Activated CD4-positive, alpha-beta memory T cell treated with anti-CD3 and anti-CD28 coated beads for 36 hours (primary cell): ENCODE data around the gene EIF4G3. TPM values are rescaled to one million over a fixed set of nuclear protein-coding genes. Genes with fewer than 3 reads are reported as not detected.

Source experiments
- CTCF ChIA-PET: fragments of 350-600 bp; sonication (Branson Sonifier 250); formaldehyde crosslinking; loops from one replicate; lab custom pipeline; 2021; ENCODE audit warnings: antibody characterized with exemption, inconsistent platforms; lab: Charles Lee
- POLR2A ChIA-PET: fragments of 350-600 bp; sonication (Branson Sonifier 250); formaldehyde crosslinking; loops from one replicate; lab custom pipeline; 2021; ENCODE audit warnings: antibody characterized with exemption; lab: Charles Lee
- DNase-seq: peaks from one replicate; pipeline ENCODE4 v3.0.0-alpha.2; 2020
- H3K27ac Mint-ChIP-seq: one replicate; pipeline ENCODE4 v1.8.0; 2021; ENCODE audit warnings: mixed read lengths
- H3K27me3 Mint-ChIP-seq: one replicate; pipeline ENCODE4 v1.8.0; 2021; ENCODE audit warnings: mixed read lengths
- H3K36me3 Mint-ChIP-seq: one replicate; pipeline ENCODE4 v1.8.0; 2021; ENCODE audit warnings: mixed read lengths
- H3K4me1 Mint-ChIP-seq: one replicate; pipeline ENCODE4 v1.8.0; 2021; ENCODE audit warnings: low read depth, mixed read lengths
- H3K4me3 Mint-ChIP-seq: one replicate; pipeline ENCODE4 v1.8.0; 2021; ENCODE audit warnings: mild to moderate bottlenecking, mixed read lengths
- H3K9me3 Mint-ChIP-seq: one replicate; pipeline ENCODE4 v1.8.0; 2021; ENCODE audit warnings: mixed read lengths
- intact Hi-C: fragments of 100-400 bp; cut with micrococcal nuclease; formaldehyde crosslinking; loops from one replicate; pipeline ENCODE4 v1.15.1; 2023
- total RNA-seq, 2 experiments: library from RNA; stranded (reverse); gene quantifications; one replicate each; pipeline ENCODE4 v1.2.3, GENCODE V29; 2021

Gene EIF4G3
- total RNA-seq, 2 experiments from 2014 or later = 39.9 to 42.7 TPM

DNA sequence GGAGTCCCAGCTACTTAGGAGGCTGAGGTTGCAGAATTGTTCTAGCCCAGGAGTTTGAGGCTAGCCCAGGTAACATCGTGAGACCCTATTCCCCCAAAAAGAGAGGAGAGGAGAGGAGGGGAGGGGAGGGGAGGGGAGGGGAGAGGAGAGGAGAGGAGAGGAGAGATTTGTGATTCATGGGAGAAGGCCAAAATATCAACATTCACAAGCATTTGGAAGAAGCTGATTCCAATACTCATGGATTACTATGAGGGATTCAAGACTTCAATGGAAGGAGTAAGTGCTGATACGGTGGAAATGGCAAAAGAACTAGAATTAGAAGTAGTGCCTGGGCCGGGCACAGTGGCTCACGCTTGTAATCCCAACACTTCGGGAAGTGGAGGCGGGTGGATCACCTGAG lies 187.8 kb downstream of the EIF4G3 start:
- Mint-ChIP-seq H3K27me3 (no peaks in the 10 kb centered on the region), H3K4me3 (no peak overlapping the region), H3K4me1 (peaks cover 24% of the 10 kb centered on the region), H3K27ac (no peak overlapping the region), H3K9me3 (no peaks in the 10 kb centered on the region), H3K36me3 (no peaks in the 10 kb centered on the region)
- ChIA-PET POLR2A (no interaction called here), CTCF (interaction anchor here (3.9 kb wide), 1 partner anchor 206 kb away, joined by 13 read pairs; no protein-coding TSS in a partner anchor)
- intact Hi-C loops = loop anchor here (10.0 kb wide), 1 partner anchor 206 kb away; no protein-coding TSS in a partner anchor
- no peak for DNase-seq

DNA sequence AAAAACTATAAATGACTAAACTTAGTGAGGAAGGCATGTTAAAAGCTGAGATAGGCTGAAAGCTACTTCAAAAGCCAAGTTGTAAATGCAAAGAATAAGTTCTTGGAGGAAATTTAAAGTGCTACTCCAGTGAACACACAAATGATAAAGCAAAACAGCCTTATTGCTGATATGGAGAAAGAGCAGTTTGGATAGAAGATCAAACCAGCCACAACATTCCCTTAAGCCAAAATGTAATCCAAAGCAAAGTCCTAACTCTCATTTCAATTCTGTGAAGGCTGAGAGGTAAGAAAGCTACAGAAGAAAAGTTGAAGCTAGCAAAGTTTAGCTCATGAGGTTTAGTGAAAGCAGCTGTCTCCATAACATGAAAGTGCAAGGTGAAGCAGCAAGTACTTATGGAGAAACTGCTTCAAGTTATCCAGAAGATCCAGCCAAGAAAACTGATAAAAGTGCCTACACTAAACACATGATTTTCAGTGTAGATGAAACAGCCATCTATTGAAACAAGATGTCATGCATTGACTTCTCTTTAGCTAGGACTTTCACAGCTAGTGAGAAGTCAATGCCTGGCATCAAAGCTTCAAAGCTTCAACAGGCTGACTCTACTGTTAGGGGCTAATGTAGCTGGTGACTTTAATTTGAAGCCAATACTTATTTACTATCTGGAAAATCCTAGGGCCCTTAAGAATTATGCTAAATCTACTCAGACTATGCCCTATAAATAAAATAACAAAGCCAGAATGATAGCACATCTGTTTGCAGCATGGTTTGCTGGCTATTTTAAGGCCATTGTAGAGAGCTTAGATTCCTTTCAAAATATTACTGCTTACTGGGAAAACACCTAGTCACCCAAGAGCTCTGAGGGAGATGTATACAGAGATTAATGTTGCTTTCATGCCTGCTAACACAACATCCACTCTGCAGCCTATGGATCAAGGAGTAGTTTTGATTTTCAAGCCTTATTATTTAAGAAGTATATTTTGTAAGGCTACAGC lies 188.6 kb downstream of the EIF4G3 start:
- Mint-ChIP-seq H3K27ac (no peak overlapping the region), H3K9me3 (no peaks in the 10 kb centered on the region), H3K27me3 (no peaks in the 10 kb centered on the region), H3K4me1 (peaks cover 17% of the 10 kb centered on the region), H3K36me3 (no peaks in the 10 kb centered on the region), H3K4me3 (no peak overlapping the region)
- intact Hi-C loops = loop anchor here (10.0 kb wide), 1 partner anchor 207 kb away; no protein-coding TSS in a partner anchor
- CTCF ChIA-PET = interaction anchor here (3.9 kb wide), 1 partner anchor 207 kb away, joined by 13 read pairs; no protein-coding TSS in a partner anchor
- POLR2A ChIA-PET = interaction anchor here (0.6 kb wide), 1 partner anchor 414 kb away, joined by 3 read pairs; no protein-coding TSS in a partner anchor
- no peak for DNase-seq

GRCh38 chr1:20983297-20983889 lies 193.3 kb downstream of the EIF4G3 start:
- ChIA-PET CTCF (interaction anchor here (1.0 to 2.3 kb wide), 2 partner anchors 212 kb away, joined by 6 to 13 read pairs; no protein-coding TSS in a partner anchor), POLR2A (no interaction called here)
- H3K27ac Mint-ChIP-seq = no peak overlapping the region
- H3K36me3 Mint-ChIP-seq = no peaks in the 10 kb centered on the region
- H3K9me3 Mint-ChIP-seq = no peaks in the 10 kb centered on the region
- intact Hi-C loops = loop anchor here (10.0 kb wide), 1 partner anchor 211 kb away; no protein-coding TSS in a partner anchor
- no peak overlapping the region for H3K4me3 Mint-ChIP-seq
- no peak for DNase-seq
- H3K4me1 Mint-ChIP-seq = no peaks in the 10 kb centered on the region
- H3K27me3 Mint-ChIP-seq = no peaks in the 10 kb centered on the region

- Mint-ChIP-seq H3K27me3 (no peaks in the 10 kb centered on the region), H3K4me1 (no peaks in the 10 kb centered on the region), H3K27ac (no peak overlapping the region), H3K36me3 (no peaks in the 10 kb centered on the region), H3K4me3 (no peak overlapping the region), H3K9me3 (no peaks in the 10 kb centered on the region)
- no peak for DNase-seq
- ChIA-PET CTCF (interaction anchor here (1.0 to 2.3 kb wide), 3 partner anchors 209 to 214 kb away, joined by 4 to 13 read pairs (median 4); no protein-coding TSS in a partner anchor), POLR2A (no interaction called here)
- intact Hi-C loops = loop anchor here (10.0 kb wide), 1 partner anchor 212 kb away; no protein-coding TSS in a partner anchor
Observed at GRCh38 chr1:20982316-20982715, 194.4 kb downstream of the EIF4G3 start.

GRCh38 chr1:20981915-20982314 lies 194.8 kb downstream of the EIF4G3 start:
- Mint-ChIP-seq H3K27me3 (no peaks in the 10 kb centered on the region), H3K36me3 (no peaks in the 10 kb centered on the region), H3K4me1 (no peaks in the 10 kb centered on the region), H3K27ac (no peak overlapping the region), H3K9me3 (no peaks in the 10 kb centered on the region), H3K4me3 (no peak overlapping the region)
- DNase-seq = no peak
- intact Hi-C loops = loop anchor here (10.0 kb wide), 1 partner anchor 213 kb away; no protein-coding TSS in a partner anchor
- CTCF ChIA-PET = interaction anchor here (1.0 to 2.3 kb wide), 3 partner anchors 210 to 215 kb away, joined by 4 to 13 read pairs (median 4); no protein-coding TSS in a partner anchor
- POLR2A ChIA-PET = no interaction called here

DNA sequence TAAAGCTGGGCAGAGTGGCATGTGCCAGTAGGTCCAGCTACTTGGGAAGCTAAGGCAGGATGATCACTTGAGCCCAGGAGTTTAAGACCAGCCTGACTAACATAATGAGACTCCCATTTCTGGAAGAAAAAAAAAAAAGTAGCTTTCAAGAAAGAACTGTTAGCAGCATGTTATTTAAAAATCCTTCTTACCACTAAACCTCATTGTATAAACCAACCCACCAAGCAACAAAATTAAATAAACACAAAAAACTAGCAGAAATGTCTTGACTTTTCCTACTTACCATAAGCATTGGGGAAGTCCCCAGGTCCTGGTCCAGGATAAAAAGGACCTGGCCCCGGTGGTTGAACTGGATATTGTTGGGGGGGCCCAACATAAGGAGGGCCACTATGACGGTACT lies 196.6 kb downstream of the EIF4G3 start:
- Mint-ChIP-seq H3K9me3 (no peaks in the 10 kb centered on the region), H3K27ac (no peak overlapping the region), H3K4me1 (no peaks in the 10 kb centered on the region), H3K27me3 (no peaks in the 10 kb centered on the region), H3K4me3 (no peak overlapping the region), H3K36me3 (no peaks in the 10 kb centered on the region)
- no peak for DNase-seq
- CTCF ChIA-PET = interaction anchor here (1.4 kb wide), 1 partner anchor 215 kb away, joined by 8 read pairs; no protein-coding TSS in a partner anchor
- POLR2A ChIA-PET = no interaction called here
- intact Hi-C loops = loop anchor here (10.0 kb wide), 1 partner anchor 215 kb away; no protein-coding TSS in a partner anchor

DNA sequence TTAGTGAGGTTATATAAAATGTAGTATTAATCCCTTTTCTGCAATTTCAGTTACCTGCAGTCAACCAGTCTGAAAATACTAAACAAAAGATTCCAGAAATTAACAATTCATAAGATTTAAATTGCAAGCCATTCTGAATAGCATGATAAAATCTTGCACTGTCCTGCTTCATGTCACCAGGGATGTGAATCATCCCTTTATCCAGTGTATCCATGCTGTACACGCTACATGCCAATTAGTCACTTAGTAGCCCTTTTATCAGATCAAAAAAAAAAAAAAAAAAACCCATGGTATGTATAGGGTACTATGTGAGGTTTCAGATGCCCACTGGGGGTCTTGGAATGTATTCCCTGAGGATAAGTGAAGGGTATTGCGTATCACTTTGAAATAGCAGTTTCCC lies 198.3 kb downstream of the EIF4G3 start:
- no peaks in the 10 kb centered on the region for H3K9me3 Mint-ChIP-seq
- ChIA-PET CTCF (no interaction called here), POLR2A (no interaction called here)
- H3K27me3 Mint-ChIP-seq = no peaks in the 10 kb centered on the region
- intact Hi-C loops = no loop called here
- H3K4me1 Mint-ChIP-seq = peaks cover 6% of the 10 kb centered on the region
- H3K27ac Mint-ChIP-seq = no peak overlapping the region
- no peak overlapping the region for H3K4me3 Mint-ChIP-seq
- no peaks in the 10 kb centered on the region for H3K36me3 Mint-ChIP-seq
- no peak for DNase-seq

DNA sequence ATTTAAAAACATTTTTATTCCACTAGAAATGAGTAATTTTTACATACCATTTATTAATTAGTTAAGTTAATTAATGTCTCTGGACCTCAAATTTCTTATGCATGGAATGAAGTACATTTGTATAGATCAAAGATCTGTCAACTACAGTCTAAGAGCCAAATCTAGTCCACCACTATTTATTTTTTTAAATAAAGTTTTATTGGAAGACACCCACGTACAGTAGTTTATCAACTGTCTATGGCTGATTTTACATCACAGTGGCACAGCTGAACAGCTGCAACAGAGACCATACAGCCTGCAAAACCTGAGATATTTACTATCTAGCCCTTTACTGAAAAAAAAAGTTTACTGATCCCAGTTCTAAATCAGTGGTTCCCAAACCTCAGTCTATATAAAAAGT lies 201.0 kb downstream of the EIF4G3 start:
- no peak overlapping the region for H3K27ac Mint-ChIP-seq
- H3K4me1 Mint-ChIP-seq = peaks cover 6% of the 10 kb centered on the region
- H3K27me3 Mint-ChIP-seq = no peaks in the 10 kb centered on the region
- DNase-seq = no peak
- H3K4me3 Mint-ChIP-seq = no peak overlapping the region
- ChIA-PET POLR2A (no interaction called here), CTCF (interaction anchor here (0.6 to 1.1 kb wide), 2 partner anchors 219 to 276 kb away, joined by 3 read pairs; no protein-coding TSS in a partner anchor)
- intact Hi-C loops = loop anchor here (1.0 kb wide), 1 partner anchor 43 kb away; no protein-coding TSS in a partner anchor
- no peaks in the 10 kb centered on the region for H3K9me3 Mint-ChIP-seq
- H3K36me3 Mint-ChIP-seq = peaks cover 8% of the 10 kb centered on the region

DNA sequence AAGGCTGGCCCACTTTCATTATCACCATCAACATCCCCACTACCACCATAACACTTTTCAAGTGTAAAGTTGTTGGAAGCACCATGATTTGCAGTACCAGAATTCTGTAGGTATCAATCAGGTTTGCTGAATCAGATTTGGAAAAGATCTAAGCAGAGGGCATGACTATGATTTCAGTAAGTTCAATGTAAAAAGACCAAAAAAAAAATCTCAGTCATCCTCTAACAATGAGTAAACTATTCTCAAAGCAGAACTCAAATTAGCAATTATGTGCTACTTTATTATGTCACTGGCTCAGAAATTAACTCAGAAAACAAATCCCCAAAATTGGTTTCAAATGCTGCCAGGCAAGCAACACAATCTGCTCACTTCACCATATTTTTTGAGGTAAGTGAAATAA lies 201.7 kb downstream of the EIF4G3 start:
- Mint-ChIP-seq H3K27me3 (no peaks in the 10 kb centered on the region), H3K36me3 (peaks cover 9% of the 10 kb centered on the region), H3K4me3 (no peak overlapping the region), H3K4me1 (peaks cover 6% of the 10 kb centered on the region), H3K9me3 (no peaks in the 10 kb centered on the region), H3K27ac (no peak overlapping the region)
- CTCF ChIA-PET = interaction anchor here (0.6 to 1.1 kb wide), 2 partner anchors 220 to 275 kb away, joined by 3 read pairs; no protein-coding TSS in a partner anchor
- DNase-seq = no peak
- POLR2A ChIA-PET = no interaction called here
- intact Hi-C loops = loop anchor here (1.0 kb wide), 1 partner anchor 43 kb away; no protein-coding TSS in a partner anchor

DNA sequence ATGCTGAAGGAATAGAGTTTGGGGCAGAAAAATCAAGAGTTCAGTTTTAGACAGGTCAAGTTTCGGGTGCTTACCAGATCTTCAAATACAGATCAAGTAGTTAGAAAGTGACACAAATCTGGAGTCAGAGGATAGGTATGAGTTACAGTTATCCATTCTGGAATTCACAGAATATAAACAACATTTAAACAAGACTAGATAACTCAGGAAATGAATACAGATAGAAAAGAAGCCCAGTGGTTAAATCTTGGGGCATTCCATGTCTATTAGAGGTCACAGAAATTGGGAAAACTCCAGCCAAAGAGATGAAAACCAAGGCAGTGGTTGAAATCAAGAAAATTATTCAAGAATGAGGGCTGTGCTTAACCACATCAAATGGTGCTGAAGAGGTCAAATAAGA lies 202.6 kb downstream of the EIF4G3 start:
- DNase-seq = no peak
- Mint-ChIP-seq H3K9me3 (no peaks in the 10 kb centered on the region), H3K27me3 (no peaks in the 10 kb centered on the region), H3K4me3 (no peak overlapping the region), H3K27ac (no peak overlapping the region), H3K36me3 (peaks cover 13% of the 10 kb centered on the region), H3K4me1 (peaks cover 6% of the 10 kb centered on the region)
- CTCF ChIA-PET = no interaction called here
- POLR2A ChIA-PET = no interaction called here
- intact Hi-C loops = no loop called here

DNA sequence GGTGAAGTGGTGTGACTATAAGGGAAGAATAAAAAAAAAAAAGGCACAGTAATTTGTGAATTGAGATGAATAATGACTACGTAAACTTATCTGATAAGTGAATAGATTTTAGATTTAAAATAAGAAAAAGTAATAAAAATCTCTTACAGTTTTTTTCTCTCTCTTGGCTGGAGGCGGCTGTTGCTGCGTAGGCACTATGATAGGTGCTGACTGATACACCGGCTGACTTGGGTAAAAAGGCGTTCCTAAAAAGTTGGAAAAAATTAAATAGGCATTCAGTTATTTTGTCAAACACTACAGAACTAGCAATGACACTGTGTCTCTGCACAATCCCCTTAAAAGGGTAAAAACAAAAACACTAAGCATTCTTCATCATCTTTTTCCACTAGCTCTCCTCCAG lies 203.8 kb downstream of the EIF4G3 start:
- no peaks in the 10 kb centered on the region for H3K27me3 Mint-ChIP-seq
- peaks cover 6% of the 10 kb centered on the region for H3K4me1 Mint-ChIP-seq
- H3K36me3 Mint-ChIP-seq = peaks cover 13% of the 10 kb centered on the region
- H3K9me3 Mint-ChIP-seq = no peaks in the 10 kb centered on the region
- H3K27ac Mint-ChIP-seq = no peak overlapping the region
- intact Hi-C loops = no loop called here
- POLR2A ChIA-PET = no interaction called here
- DNase-seq = no peak
- no peak overlapping the region for H3K4me3 Mint-ChIP-seq
- CTCF ChIA-PET = no interaction called here
